Superior temporal gyrus (tissue), 1 donor: ENCODE results near the gene ADCY9.
"Not testable (repeated sequence)": the region's sequence is repeated elsewhere in the genome, so short reads cannot be mapped to it uniquely, and the experiment has no call there.

Experiments
- DNase-seq: peaks from one replicate; pipeline ENCODE4 v3.0.0-alpha.2; 2016; ENCODE audit errors: extremely low spot score

The ADCY9 gene

GRCh38 chr16:4093495-4094126, 22.6 kb downstream of the ADCY9 start:
- no peak for DNase-seq

GRCh38 chr16:4092547-4093265, 23.5 kb downstream of the ADCY9 start:
- DNase-seq = no peak

DNA sequence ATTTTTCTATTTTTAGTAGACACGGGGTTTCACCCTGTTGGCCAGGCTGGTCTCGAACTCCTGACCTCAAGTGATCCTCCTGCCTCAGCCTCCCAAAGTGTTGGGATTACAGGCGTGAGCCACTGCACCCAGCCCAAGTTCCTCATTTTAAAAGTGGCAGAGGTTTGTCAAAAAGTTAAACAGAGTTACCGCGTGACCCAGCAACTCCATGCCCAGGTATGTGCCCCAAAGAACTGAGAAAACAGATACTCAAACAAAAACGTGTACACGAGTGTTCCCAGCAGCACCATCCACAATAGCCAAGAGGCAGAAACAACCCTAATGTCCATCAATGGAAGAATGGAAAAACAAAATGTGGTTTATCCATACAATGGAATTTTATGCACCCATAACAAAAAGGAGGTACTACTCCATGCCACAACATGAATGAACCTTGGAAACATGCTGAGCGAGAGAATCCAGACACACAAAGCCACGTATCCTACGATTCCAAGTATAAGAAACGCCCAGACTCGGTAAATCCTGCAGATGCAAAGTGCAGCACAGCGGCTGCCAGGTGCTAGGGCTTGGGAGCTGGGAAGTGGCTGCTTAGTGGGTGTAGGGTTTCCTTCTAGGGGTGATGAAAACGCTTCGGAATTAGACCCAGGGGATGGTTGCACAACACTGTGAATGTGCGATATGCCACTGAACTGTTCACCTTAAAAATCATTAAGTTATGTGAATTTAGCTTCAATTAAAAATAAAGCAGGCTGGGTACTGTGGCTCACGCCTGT, 24.8 kb downstream of the ADCY9 start:
- no peak for DNase-seq

DNA sequence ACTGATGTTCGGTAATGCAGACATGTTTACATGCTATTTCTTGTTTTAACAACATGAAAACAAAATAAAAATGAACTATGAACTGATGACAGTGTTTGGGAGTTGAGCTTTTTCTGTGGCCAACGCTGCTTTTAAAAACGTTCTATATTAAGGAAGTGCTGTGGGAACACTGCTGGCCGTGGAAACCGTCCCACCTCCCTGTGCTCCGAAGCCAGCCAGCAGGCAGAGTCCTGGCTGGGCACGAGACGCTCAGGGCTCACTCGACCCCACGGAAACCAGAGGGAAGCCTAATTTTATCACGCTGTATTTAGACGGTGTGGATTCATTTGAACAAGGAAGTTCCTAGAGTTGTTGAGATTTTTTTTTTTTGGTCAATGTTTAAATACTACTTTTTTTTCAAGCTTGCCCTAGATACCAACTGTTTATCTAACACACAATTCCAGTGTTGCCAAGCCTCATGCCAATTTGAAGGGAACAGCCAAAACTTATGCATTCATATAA, 25.8 kb downstream of the ADCY9 start:
- no peak for DNase-seq

GRCh38 chr16:4089811-4090301, 26.4 kb downstream of the ADCY9 start:
- no peak for DNase-seq

- no peak for DNase-seq
These were observed 26.9 kb downstream of the ADCY9 start for GRCh38 chr16:4089251-4089810.

GRCh38 chr16:4087990-4088577, 28.2 kb downstream of the ADCY9 start:
- no peak for DNase-seq

DNA sequence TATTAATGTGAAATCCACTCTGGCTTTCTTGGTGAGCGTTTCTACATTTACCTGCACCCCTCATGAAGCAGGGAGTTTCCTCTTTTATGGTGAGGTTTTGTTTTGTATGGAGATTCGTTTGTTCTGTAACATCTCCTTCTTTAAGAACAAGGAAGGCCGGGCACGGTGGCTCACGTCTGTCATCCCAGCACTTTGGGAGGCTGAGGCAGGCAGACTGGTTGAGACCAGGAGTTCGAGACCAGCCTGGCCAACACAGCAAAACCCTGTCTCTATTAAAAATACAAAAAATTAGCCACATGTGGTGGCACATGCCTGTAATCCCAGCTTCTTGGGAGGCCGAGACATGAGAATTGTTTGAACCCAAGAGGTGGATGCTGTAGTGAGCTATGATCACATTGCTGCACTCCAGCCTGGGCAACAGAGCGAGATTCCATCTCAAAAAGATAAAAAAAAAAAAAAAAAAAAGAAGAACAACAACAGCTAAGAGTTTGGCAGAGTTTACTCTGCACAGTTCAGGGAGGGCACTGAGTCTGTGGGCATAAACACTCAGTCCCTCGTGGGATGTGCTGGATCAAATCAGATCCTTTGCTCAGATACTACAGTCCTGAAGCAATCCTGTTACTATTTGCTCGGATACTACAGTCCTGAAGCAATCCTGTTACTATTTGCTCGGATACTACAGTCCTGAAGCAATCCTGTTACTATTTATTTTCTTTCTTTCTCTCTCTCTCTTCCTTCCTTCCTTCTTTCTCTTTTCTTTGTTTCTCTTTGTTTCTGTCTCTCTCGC, 28.9 kb downstream of the ADCY9 start:
- no peak for DNase-seq

- DNase-seq = no peak
These were observed 30.1 kb downstream of the ADCY9 start for GRCh38 chr16:4086153-4086552.

GRCh38 chr16:4085405-4085970, 30.8 kb downstream of the ADCY9 start:
- DNase-seq = no peak

GRCh38 chr16:4083347-4083870, 32.8 kb downstream of the ADCY9 start:
- DNase-seq = no peak

GRCh38 chr16:4082474-4083044, 33.7 kb downstream of the ADCY9 start:
- no peak for DNase-seq

DNA sequence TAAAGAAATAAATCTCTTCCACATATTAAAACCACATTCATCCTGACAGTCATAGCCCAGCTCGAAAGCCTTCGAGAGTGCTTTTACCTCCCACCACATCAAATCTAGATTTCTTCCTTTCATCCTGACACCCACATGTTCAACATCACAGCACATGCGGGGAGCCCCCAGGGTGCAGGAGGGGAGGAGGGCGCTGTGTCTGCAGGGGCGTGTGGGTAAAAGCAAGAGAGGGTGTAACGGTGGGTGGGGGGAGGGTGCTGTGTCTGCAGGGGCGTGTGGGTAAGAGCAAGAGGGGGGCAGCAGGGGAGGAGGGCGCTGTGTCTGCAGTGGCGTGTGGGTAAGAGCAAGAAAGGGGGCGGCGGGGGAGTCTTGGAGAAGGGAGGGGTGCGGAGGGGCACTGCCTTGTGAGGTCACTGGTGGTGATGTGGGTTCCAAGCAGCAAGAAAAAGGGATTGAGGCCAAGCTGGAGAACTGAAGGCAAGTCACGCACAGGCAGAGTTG, 34.7 kb downstream of the ADCY9 start:
- DNase-seq = no peak

- DNase-seq = no peak
These were observed 35.2 kb downstream of the ADCY9 start for GRCh38 chr16:4081047-4081446.

- DNase-seq = no peak
These were observed 39.0 kb downstream of the ADCY9 start for GRCh38 chr16:4077174-4077649.

- DNase-seq = no peak
These were observed 40.7 kb downstream of the ADCY9 start for GRCh38 chr16:4075534-4075933.

DNA sequence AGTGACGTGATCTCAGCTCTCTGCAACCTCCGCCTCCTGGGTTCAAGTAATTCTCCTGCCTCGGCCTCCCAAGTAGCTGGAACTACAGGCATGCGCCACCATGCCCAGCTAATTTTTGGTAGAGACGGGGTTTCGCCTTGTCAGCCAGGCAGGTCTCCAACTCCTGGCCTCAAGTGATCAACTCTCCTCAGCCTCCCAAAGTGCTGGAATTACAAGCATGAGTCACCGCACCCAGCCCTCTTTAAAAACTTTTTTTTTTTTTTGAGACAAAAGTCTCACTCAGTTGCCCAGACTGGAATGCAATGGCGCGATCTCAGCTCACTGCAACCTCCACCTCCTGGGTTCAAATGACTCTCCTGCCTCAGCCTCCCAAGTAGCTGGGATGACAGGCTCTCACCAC, 43.1 kb downstream of the ADCY9 start:
- DNase-seq = not testable (repeated sequence)

- no peak for DNase-seq
These were observed 44.3 kb downstream of the ADCY9 start for GRCh38 chr16:4071686-4072561.

DNA sequence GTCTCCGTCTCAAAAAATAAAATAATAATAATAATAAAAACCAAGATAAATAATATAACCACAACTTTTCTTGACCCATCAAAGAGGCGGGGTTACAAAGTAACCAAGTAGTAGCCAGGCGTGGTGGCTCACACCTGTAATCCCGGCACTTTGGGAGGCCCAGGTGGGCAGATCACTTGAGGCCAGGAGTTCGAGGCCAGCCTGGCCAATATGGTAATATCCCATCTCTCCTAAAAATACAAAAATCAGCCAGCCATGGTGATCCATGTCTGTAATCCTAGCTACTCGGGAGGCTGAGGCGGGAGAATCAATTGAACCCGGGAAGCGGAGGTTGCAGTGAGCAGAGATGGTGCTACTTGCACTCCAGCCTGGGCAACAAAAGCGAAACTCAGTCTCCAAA, 45.3 kb downstream of the ADCY9 start:
- no peak for DNase-seq
